ENCODE measurements around the gene RGS16. TPM values are rescaled to one million over a fixed set of nuclear protein-coding genes. Genes with fewer than 3 reads are reported as not detected.

RGS16 gene
- total and polyA plus RNA-seq, 9 of the 15 experiments (the other 6 are each of a cell fraction or from before 2014, with no cell fraction given): 0.07 to 0.55 (median 0.36) TPM

DNA sequence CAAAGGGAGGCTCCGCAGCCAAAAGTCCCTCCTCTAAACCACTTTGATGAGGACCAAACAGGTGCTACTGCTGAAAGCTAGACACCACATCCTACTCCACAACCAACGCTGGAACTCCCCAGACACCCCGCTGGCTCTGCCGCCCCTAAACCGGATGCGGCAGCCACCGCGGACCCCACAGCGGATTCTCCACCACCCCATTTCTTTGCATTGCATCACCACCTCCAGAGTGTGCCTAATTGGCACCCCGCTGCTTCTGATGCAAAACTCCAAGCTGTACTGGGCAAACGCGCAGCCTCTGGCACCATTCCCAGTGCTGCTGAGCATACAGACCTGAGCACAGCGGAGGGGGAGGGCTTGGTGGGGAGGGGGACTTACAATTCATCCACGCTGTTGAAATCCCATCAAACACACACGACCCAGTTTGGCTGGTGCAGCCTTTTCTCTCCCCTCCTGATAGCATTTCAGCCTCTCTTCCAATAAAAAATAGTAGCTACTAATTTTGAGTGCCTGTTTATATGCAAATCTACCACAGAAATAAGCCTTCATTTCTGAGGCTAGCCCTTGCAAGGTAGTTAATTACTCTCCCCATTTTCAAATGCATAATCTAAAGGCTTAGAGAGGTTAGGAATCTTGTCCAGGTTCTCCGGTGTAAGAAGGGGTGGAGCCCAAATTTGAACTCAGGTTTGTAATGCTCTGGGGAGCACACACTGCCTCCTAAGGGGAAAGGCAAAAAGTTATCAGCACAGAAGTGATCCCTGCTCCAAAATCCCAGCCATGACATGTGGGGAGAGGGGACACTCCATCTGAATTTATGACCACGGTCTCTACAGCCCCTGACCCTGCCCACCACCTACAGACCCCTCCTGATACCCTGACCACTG is 12.2 kb upstream of the RGS16 start (continued):
- TF ChIP-seq, protein P1, sequence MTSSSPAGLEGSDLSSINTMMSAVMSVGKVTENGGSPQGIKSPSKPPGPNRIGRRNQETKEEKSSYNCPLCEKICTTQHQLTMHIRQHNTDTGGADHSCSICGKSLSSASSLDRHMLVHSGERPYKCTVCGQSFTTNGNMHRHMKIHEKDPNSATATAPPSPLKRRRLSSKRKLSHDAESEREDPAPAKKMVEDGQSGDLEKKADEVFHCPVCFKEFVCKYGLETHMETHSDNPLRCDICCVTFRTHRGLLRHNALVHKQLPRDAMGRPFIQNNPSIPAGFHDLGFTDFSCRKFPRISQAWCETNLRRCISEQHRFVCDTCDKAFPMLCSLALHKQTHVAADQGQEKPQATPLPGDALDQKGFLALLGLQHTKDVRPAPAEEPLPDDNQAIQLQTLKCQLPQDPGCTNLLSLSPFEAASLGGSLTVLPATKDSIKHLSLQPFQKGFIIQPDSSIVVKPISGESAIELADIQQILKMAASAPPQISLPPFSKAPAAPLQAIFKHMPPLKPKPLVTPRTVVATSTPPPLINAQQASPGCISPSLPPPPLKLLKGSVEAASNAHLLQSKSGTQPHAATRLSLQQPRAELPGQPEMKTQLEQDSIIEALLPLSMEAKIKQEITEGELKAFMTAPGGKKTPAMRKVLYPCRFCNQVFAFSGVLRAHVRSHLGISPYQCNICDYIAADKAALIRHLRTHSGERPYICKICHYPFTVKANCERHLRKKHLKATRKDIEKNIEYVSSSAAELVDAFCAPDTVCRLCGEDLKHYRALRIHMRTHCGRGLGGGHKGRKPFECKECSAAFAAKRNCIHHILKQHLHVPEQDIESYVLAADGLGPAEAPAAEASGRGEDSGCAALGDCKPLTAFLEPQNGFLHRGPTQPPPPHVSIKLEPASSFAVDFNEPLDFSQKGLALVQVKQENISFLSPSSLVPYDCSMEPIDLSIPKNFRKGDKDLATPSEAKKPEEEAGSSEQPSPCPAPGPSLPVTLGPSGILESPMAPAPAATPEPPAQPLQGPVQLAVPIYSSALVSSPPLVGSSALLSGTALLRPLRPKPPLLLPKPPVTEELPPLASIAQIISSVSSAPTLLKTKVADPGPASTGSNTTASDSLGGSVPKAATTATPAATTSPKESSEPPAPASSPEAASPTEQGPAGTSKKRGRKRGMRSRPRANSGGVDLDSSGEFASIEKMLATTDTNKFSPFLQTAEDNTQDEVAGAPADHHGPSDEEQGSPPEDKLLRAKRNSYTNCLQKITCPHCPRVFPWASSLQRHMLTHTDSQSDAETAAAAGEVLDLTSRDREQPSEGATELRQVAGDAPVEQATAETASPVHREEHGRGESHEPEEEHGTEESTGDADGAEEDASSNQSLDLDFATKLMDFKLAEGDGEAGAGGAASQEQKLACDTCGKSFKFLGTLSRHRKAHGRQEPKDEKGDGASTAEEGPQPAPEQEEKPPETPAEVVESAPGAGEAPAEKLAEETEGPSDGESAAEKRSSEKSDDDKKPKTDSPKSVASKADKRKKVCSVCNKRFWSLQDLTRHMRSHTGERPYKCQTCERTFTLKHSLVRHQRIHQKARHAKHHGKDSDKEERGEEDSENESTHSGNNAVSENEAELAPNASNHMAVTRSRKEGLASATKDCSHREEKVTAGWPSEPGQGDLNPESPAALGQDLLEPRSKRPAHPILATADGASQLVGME (CRISPR knock-in tag; IDR thresholded peaks at IDR 0.05): peak; percentile 74; the same call in 1 of the 2 replicates
- TF ChIP-seq, protein P2, sequence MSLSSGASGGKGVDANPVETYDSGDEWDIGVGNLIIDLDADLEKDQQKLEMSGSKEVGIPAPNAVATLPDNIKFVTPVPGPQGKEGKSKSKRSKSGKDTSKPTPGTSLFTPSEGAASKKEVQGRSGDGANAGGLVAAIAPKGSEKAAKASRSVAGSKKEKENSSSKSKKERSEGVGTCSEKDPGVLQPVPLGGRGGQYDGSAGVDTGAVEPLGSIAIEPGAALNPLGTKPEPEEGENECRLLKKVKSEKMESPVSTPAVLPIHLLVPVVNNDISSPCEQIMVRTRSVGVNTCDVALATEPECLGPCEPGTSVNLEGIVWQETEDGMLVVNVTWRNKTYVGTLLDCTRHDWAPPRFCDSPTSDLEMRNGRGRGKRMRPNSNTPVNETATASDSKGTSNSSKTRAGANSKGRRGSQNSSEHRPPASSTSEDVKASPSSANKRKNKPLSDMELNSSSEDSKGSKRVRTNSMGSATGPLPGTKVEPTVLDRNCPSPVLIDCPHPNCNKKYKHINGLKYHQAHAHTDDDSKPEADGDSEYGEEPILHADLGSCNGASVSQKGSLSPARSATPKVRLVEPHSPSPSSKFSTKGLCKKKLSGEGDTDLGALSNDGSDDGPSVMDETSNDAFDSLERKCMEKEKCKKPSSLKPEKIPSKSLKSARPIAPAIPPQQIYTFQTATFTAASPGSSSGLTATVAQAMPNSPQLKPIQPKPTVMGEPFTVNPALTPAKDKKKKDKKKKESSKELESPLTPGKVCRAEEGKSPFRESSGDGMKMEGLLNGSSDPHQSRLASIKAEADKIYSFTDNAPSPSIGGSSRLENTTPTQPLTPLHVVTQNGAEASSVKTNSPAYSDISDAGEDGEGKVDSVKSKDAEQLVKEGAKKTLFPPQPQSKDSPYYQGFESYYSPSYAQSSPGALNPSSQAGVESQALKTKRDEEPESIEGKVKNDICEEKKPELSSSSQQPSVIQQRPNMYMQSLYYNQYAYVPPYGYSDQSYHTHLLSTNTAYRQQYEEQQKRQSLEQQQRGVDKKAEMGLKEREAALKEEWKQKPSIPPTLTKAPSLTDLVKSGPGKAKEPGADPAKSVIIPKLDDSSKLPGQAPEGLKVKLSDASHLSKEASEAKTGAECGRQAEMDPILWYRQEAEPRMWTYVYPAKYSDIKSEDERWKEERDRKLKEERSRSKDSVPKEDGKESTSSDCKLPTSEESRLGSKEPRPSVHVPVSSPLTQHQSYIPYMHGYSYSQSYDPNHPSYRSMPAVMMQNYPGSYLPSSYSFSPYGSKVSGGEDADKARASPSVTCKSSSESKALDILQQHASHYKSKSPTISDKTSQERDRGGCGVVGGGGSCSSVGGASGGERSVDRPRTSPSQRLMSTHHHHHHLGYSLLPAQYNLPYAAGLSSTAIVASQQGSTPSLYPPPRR (CRISPR knock-in tag; IDR thresholded peaks at IDR 0.05; ENCODE audit: borderline replicate concordance): no peak
- TF ChIP-seq NFIC (IDR thresholded peaks at IDR 0.05) (peak; percentile 57), ELF4 (CRISPR knock-in tag; IDR thresholded peaks at IDR 0.05) (no peak), POLR2G (IDR thresholded peaks at IDR 0.05; ENCODE audit: low read depth, low read length) (0 out of 2 replicates have a peak, but pooled peaks have one; percentile 13), ZNF121 (CRISPR knock-in tag; conservative IDR thresholded peaks at IDR 0.05) (no peak), RBFOX2 (IDR thresholded peaks at IDR 0.05; ENCODE audit: low read depth, low read length) (peak; percentile 41; the same call in 1 of the 2 replicates), ZNF444 (CRISPR knock-in tag; IDR thresholded peaks at IDR 0.05) (0 out of 2 replicates have a peak, but pooled peaks have one; percentile 42), ZNF764 (CRISPR knock-in tag; IDR thresholded peaks at IDR 0.05; ENCODE audit: low read depth) (no peak), ZSCAN32 (CRISPR knock-in tag; IDR thresholded peaks at IDR 0.05) (peak; percentile 76), NFRKB (IDR thresholded peaks at IDR 0.05; ENCODE audit: low read depth) (no peak)
- TF ChIP-seq, protein P3, sequence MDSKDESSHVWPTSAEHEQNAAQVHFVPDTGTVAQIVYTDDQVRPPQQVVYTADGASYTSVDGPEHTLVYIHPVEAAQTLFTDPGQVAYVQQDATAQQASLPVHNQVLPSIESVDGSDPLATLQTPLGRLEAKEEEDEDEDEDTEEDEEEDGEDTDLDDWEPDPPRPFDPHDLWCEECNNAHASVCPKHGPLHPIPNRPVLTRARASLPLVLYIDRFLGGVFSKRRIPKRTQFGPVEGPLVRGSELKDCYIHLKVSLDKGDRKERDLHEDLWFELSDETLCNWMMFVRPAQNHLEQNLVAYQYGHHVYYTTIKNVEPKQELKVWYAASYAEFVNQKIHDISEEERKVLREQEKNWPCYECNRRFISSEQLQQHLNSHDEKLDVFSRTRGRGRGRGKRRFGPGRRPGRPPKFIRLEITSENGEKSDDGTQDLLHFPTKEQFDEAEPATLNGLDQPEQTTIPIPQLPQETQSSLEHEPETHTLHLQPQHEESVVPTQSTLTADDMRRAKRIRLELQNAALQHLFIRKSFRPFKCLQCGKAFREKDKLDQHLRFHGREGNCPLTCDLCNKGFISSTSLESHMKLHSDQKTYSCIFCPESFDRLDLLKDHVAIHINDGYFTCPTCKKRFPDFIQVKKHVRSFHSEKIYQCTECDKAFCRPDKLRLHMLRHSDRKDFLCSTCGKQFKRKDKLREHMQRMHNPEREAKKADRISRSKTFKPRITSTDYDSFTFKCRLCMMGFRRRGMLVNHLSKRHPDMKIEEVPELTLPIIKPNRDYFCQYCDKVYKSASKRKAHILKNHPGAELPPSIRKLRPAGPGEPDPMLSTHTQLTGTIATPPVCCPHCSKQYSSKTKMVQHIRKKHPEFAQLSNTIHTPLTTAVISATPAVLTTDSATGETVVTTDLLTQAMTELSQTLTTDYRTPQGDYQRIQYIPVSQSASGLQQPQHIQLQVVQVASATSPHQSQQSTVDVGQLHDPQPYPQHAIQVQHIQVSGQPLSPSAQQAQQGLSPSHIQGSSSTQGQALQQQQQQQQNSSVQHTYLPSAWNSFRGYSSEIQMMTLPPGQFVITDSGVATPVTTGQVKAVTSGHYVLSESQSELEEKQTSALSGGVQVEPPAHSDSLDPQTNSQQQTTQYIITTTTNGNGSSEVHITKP (IDR thresholded peaks at IDR 0.05; ENCODE audit: partially characterized antibody): peak; percentile 31

Data from K562 (cell line).